ENCODE data around the gene CCL14.
"Not testable (repeated sequence)": the region's sequence is repeated elsewhere in the genome, so short reads cannot be mapped to it uniquely, and the experiment has no call there.

Gene CCL14

GRCh38 chr17:35986643-35987042 lies at the start of gene CCL14:
Gene CCL14 (minus strand): TSS chr17:35986729. CDS start chr17:35986649, 80 bp downstream.
- DNase-seq = no peak

- no peak for DNase-seq
These were observed 49.7 kb upstream of the CCL14 start for GRCh38 chr17:36036235-36036634.

- DNase-seq = no peak
These were observed 47.6 kb upstream of the CCL14 start for GRCh38 chr17:36034127-36034526.

- no peak for DNase-seq
These were observed 44.4 kb upstream of the CCL14 start for GRCh38 chr17:36030956-36031355.

- DNase-seq = no peak
These were observed 41.2 kb upstream of the CCL14 start for GRCh38 chr17:36027761-36028160.

- no peak for DNase-seq
These were observed 37.8 kb upstream of the CCL14 start for GRCh38 chr17:36024106-36024869.

GRCh38 chr17:36019423-36019822 lies 32.9 kb upstream of the CCL14 start:
- no peak for DNase-seq

- DNase-seq = no peak
These were observed 31.3 kb upstream of the CCL14 start, which contains the start of gene CCL23 for GRCh38 chr17:36017799-36018198. Gene CCL23 (minus strand): TSS chr17:36017972. CDS start chr17:36017897, 75 bp downstream.

GRCh38 chr17:36016555-36016954 lies 30.0 kb upstream of the CCL14 start:
- DNase-seq = no peak

GRCh38 chr17:36015895-36016294 lies 29.4 kb upstream of the CCL14 start:
- DNase-seq = not testable (repeated sequence)

- DNase-seq = no peak
These were observed 28.4 kb upstream of the CCL14 start for GRCh38 chr17:36014946-36015345.

GRCh38 chr17:36011201-36011600 lies 24.7 kb upstream of the CCL14 start:
- no peak for DNase-seq

- DNase-seq = peak; percentile 3 to 22
These were observed 22.6 kb upstream of the CCL14 start for GRCh38 chr17:36008998-36009665.

- DNase-seq = no peak
These were observed 18.1 kb upstream of the CCL14 start for GRCh38 chr17:36004594-36005108.

- DNase-seq = no peak
These were observed 16.1 kb upstream of the CCL14 start for GRCh38 chr17:36002631-36003030.

GRCh38 chr17:36001862-36002603 lies 15.5 kb upstream of the CCL14 start:
- DNase-seq = no peak

GRCh38 chr17:36001110-36001771 lies 14.7 kb upstream of the CCL14 start, which contains the start of gene CCL15:
Gene CCL15 (minus strand): TSS chr17:36001553. CDS start chr17:36001492, 61 bp downstream.
- DNase-seq = no peak

- DNase-seq = no peak
These were observed 14.2 kb upstream of the CCL14 start for GRCh38 chr17:36000732-36001109.

- DNase-seq = no peak
These were observed 12.2 kb upstream of the CCL14 start for GRCh38 chr17:35998756-35999155.

- DNase-seq = no peak
These were observed 11.6 kb upstream of the CCL14 start for GRCh38 chr17:35998018-35998545.

- not testable (repeated sequence) for DNase-seq
These were observed 8.8 kb upstream of the CCL14 start for GRCh38 chr17:35995346-35995745.

- no peak for DNase-seq
These were observed 4.5 kb upstream of the CCL14 start for GRCh38 chr17:35991075-35991474.

Data from activated CD4-positive, alpha-beta T cell treated with anti-CD3 and anti-CD28 coated beads, Interleukin-2, amount 50 U/mL, for 48 hours (primary cell).